SK-N-SH (cell line): Measurements from ENCODE around the gene ZNF502.

Source experiments
- GABPA ChIP-seq: IDR thresholded peaks from 2 replicates; pipeline ENCODE4 v1.4.0; 2012; ENCODE audit warnings: low read depth, mild to moderate bottlenecking
- GATA2 ChIP-seq: sonication (generic); formaldehyde crosslinking; IDR thresholded peaks from 2 replicates; pipeline ENCODE4 v1.5.0; 2020; ENCODE audit warnings: mild to moderate bottlenecking, missing genetic modification reagents
- NRF1 ChIP-seq: IDR thresholded peaks from 2 replicates; pipeline ENCODE4 v1.6.1; 2012; ENCODE audit warnings: low read depth, mild to moderate bottlenecking, low read length
- POLR2AphosphoS5 ChIP-seq: IDR thresholded peaks from 2 replicates; pipeline ENCODE4 v1.6.1; 2012; ENCODE audit warnings: low read depth, low read length
- SIN3A ChIP-seq: IDR thresholded peaks from 2 replicates; pipeline ENCODE4 v1.6.1; 2012; ENCODE audit warnings: low read depth, mild to moderate bottlenecking, low read length, moderate library complexity, borderline replicate concordance
- SMC3 ChIP-seq: IDR thresholded peaks from 2 replicates; pipeline ENCODE4 v1.6.1; 2012; ENCODE audit warnings: low read depth, low read length, improper control_type of control experiment
- TAF1 ChIP-seq: IDR thresholded peaks from 2 replicates; pipeline ENCODE4 v1.6.1; 2012; ENCODE audit warnings: low read depth, mild to moderate bottlenecking, low read length, moderate library complexity, borderline replicate concordance
- USF2 ChIP-seq: fragments of 150-350 bp; IDR thresholded peaks from 2 replicates; pipeline ENCODE4 v1.6.1; 2017; ENCODE audit warnings: antibody characterized with exemption, low read length, low read depth, borderline replicate concordance
- TF ChIP-seq, protein P1 (sequence below): fragments of 200-600 bp; sonication (generic); IDR thresholded peaks from 2 replicates; pipeline ENCODE4 v1.6.1; 2017; ENCODE audit warnings: antibody characterized with exemption, mild to moderate bottlenecking, moderate library complexity
- TF ChIP-seq, protein P2 (sequence below): IDR thresholded peaks from 2 replicates; pipeline ENCODE4 v1.4.0; 2012; ENCODE audit warnings: low read depth
- TF ChIP-seq, protein P3 (sequence below): IDR thresholded peaks from 2 replicates; pipeline ENCODE4 v1.6.1; 2012; ENCODE audit warnings: mild to moderate bottlenecking, low read depth, low read length, moderate library complexity
- TF ChIP-seq, protein P4 (sequence below): IDR thresholded peaks from 2 replicates; pipeline ENCODE4; 2012

DNA sequence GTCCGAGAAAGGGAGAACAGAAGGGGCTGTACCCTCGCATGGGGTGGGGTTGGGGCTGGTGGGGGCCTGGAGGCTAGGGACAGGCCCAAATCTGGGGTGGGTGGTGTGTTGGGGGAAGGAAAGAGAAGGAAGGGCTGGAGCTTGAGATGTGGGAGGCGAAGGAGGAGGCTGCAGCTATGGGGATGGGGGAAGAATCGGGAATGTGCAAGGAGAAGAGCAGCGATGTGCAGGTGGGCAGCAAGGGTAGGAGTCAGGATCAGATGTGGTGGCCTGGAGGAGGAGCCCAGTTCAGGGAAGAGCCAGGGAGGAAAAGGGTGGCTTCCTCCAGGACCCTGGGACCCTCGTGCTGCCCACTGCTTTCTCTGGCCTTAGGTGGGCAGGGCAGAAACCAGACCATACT lies 42.7 kb upstream of the ZNF502 start:
- TF ChIP-seq NRF1 (no peak), GABPA (no peak), SIN3A (no peak), TAF1 (no peak), POLR2AphosphoS5 (no peak), SMC3 (no peak), USF2 (no peak), GATA2 (CRISPR knock-in tag) (no peak)
- TF ChIP-seq, protein P1, sequence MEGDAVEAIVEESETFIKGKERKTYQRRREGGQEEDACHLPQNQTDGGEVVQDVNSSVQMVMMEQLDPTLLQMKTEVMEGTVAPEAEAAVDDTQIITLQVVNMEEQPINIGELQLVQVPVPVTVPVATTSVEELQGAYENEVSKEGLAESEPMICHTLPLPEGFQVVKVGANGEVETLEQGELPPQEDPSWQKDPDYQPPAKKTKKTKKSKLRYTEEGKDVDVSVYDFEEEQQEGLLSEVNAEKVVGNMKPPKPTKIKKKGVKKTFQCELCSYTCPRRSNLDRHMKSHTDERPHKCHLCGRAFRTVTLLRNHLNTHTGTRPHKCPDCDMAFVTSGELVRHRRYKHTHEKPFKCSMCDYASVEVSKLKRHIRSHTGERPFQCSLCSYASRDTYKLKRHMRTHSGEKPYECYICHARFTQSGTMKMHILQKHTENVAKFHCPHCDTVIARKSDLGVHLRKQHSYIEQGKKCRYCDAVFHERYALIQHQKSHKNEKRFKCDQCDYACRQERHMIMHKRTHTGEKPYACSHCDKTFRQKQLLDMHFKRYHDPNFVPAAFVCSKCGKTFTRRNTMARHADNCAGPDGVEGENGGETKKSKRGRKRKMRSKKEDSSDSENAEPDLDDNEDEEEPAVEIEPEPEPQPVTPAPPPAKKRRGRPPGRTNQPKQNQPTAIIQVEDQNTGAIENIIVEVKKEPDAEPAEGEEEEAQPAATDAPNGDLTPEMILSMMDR: no peak
- TF ChIP-seq, protein P2, sequence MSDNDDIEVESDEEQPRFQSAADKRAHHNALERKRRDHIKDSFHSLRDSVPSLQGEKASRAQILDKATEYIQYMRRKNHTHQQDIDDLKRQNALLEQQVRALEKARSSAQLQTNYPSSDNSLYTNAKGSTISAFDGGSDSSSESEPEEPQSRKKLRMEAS: no peak
- TF ChIP-seq, protein P3, sequence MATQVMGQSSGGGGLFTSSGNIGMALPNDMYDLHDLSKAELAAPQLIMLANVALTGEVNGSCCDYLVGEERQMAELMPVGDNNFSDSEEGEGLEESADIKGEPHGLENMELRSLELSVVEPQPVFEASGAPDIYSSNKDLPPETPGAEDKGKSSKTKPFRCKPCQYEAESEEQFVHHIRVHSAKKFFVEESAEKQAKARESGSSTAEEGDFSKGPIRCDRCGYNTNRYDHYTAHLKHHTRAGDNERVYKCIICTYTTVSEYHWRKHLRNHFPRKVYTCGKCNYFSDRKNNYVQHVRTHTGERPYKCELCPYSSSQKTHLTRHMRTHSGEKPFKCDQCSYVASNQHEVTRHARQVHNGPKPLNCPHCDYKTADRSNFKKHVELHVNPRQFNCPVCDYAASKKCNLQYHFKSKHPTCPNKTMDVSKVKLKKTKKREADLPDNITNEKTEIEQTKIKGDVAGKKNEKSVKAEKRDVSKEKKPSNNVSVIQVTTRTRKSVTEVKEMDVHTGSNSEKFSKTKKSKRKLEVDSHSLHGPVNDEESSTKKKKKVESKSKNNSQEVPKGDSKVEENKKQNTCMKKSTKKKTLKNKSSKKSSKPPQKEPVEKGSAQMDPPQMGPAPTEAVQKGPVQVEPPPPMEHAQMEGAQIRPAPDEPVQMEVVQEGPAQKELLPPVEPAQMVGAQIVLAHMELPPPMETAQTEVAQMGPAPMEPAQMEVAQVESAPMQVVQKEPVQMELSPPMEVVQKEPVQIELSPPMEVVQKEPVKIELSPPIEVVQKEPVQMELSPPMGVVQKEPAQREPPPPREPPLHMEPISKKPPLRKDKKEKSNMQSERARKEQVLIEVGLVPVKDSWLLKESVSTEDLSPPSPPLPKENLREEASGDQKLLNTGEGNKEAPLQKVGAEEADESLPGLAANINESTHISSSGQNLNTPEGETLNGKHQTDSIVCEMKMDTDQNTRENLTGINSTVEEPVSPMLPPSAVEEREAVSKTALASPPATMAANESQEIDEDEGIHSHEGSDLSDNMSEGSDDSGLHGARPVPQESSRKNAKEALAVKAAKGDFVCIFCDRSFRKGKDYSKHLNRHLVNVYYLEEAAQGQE: no peak
- TF ChIP-seq, protein P4, sequence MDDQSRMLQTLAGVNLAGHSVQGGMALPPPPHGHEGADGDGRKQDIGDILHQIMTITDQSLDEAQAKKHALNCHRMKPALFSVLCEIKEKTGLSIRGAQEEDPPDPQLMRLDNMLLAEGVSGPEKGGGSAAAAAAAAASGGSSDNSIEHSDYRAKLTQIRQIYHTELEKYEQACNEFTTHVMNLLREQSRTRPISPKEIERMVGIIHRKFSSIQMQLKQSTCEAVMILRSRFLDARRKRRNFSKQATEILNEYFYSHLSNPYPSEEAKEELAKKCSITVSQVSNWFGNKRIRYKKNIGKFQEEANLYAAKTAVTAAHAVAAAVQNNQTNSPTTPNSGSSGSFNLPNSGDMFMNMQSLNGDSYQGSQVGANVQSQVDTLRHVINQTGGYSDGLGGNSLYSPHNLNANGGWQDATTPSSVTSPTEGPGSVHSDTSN: no peak
